ENCODE results near the gene PTTG1IP.

GRCh38 chr21:44884097-44884496, 10.6 kb upstream of the PTTG1IP start:
- TF ChIP-seq POLR2AphosphoS5 (IDR thresholded peaks at IDR 0.05; ENCODE audit: borderline replicate concordance, low read depth, low read length) (no peak), EZH2 (IDR thresholded peaks at IDR 0.05) (no peak)
